HL-60 (cell line): ENCODE data around the gene TMEM178A.

ENCODE experiments used
- CTCF ChIP-seq: IDR thresholded peaks from one replicate; pipeline ENCODE4 v1.5.1; 2011; ENCODE audit warnings: low read length, control low read depth, inconsistent platforms; ENCODE audit not compliant: insufficient read depth
- GABPA ChIP-seq: IDR thresholded peaks from 2 replicates; pipeline ENCODE4 v1.6.1; 2012; ENCODE audit warnings: low read depth
- POLR2AphosphoS5 ChIP-seq: IDR thresholded peaks from 2 replicates; pipeline ENCODE4 v1.6.1; 2012; ENCODE audit warnings: low read depth
- REST ChIP-seq: IDR thresholded peaks from 2 replicates; pipeline ENCODE4 v1.6.1; 2012; ENCODE audit warnings: low read depth; ENCODE audit not compliant: insufficient replicate concordance
- SPI1 ChIP-seq: IDR thresholded peaks from 2 replicates; pipeline ENCODE4 v1.6.1; 2012; ENCODE audit warnings: low read depth, mild to moderate bottlenecking, borderline replicate concordance

- TF ChIP-seq CTCF (no peak), POLR2AphosphoS5 (no peak), REST (no peak), GABPA (no peak), SPI1 (peak; percentile 5; the same call in 1 of the 2 replicates)
Observed at GRCh38 chr2:39659765-39660611, 5.7 kb upstream of the TMEM178A start.
